Hippocampal formation (tissue), 2 donors: ENCODE measurements around the gene RBFOX2.

ENCODE experiments used
- DNase-seq, 2 donors: peaks; one replicate each; lab custom pipeline; 2025; lab: John Stamatoyannopoulos, UW

The RBFOX2 gene

DNA sequence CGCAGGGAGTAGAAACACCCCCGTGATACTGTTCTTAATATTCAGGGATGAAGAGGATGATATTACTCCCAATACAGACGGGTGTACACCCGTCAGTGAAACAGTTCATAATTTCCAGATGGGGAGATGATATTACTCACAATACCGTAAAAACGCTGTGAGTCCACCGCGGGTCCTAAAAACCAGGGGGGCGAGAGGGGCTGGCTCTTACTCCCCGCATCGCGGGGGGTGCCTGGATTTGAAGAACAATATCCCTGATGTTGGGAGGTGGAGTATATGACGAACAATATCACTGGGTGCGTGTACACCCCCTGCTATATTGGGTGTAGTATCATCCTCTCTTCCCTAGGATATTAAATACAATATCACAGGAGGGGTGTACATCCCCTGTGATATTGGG lies 331.5 kb downstream of the RBFOX2 start:
- DNase-seq = no peak

- no peak for DNase-seq
Observed at GRCh38 chr22:35695202-35695601, 333.4 kb downstream of the RBFOX2 start.

DNA sequence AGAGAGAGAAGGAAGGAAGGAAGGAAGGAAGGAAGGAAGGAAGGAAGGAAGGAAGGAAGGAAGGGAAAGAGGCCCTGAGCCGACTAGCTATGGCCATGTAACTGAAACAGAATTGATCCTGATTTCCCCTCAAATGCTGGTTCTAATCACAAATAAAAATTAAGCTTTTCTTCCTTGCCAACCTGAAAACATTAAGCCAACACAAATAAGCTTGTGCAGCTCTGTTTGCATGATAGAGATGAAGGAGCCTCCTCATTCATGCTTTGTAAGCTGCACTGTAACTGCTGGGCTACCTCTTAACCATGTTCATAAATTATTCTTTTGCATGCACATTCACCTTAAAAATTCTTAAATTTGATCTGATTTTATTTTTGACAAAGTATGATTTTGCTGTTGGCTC lies 338.6 kb downstream of the RBFOX2 start:
- DNase-seq = no peak

DNA sequence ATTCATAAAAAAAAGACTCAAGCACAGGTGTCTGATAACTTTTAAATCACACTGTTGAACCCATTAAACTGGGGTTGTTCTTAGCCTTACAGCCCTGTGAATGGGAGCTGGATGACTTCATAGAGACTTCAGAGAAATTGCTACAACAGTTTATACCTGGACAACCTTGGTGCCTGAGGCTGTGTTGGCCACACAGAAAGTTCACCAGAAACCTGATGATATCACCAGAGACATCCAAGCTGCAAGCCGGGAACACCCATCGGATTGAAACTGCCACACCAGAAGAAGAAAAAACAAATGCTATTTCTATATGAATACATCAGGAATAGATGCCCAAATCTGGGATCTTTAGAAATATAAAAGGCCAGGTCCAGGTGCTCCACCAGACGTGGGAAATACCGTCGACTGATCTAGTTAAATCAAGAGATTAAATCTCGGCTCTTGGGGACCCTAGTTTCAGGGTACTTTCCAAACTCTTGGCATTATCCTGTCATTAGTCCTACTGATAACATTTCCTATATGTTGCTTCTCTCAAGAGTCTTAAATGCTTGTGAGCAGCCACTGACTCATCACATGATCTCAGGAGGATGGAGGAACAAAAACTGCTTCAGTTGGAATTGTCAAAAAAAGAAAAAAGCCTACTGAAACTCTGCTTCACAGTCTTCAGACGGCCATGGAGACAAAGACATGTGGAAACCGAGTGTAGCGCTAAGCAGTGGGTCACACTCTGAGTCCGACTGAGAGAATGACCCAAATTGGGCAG lies 339.5 kb downstream of the RBFOX2 start:
- DNase-seq = no peak
